HepG2 (cell line): ENCODE results near the gene ATF6. TPM values are rescaled to one million over a fixed set of nuclear protein-coding genes. Genes with fewer than 3 reads are reported as not detected.

Experiments used
- ATAC-seq: fragments of 200-7000 bp; cut with Tn5 transposase; 3 replicates; pipeline ENCODE4 v1.9.1; 2020; ENCODE audit warnings: mild to moderate bottlenecking, moderate library complexity
- BruUV-seq: library from RNA; stranded (reverse); fragments of 400-500 nt; replicated peaks from 2 replicates; lab custom pipeline; 2021; lab: Mats Ljungman, UMichigan
- CTCF ChIA-PET: fragments of 300-600 bp; formaldehyde crosslinking; extraction: SDS; loops from one replicate; lab custom pipeline; 2021; ENCODE audit warnings: low total read pairs, inconsistent platforms, low intra/inter-chr PET ratio; lab: Yijun Ruan, JAX
- POLR2A ChIA-PET: fragments of 350-600 bp; sonication (Branson Sonifier 250); formaldehyde crosslinking; loops from one replicate; lab custom pipeline; 2020; ENCODE audit warnings: antibody characterized with exemption, inconsistent platforms; lab: Yijun Ruan, JAX
- DNase-seq: peaks from one replicate; pipeline ENCODE4 v3.0.0-alpha.2; 2015; ENCODE audit warnings: low spot score
- FAIRE-seq: peaks from 3 replicates; lab custom pipeline; 2011; peaks lifted over from hg19 to GRCh38; lab: Jason Lieb, UNC
- H2AFZ ChIP-seq: one replicate; pipeline ENCODE4 v1.6.1; 2011; ENCODE audit warnings: low read length, inconsistent platforms
- H3K27ac ChIP-seq: fragments of 300-600 bp; 3 replicates; pipeline ENCODE4 v1.8.0; 2011; ENCODE audit warnings: mixed run types, mild to moderate bottlenecking, mixed read lengths, low read length, inconsistent platforms; ENCODE audit not compliant: insufficient read depth; ENCODE audit errors: extremely low read length
- H3K27me3 ChIP-seq, 2 experiments: fragments of 200-600 bp in 1 of 2; 2 replicates in 1 of 2; 3 replicates in 1 of 2; pipeline versions ENCODE4 v1.6.0 to v1.8.0; 2011; ENCODE audit warnings: low read length in 2 of 2, mild to moderate bottlenecking in 2 of 2, moderate library complexity in 2 of 2, inconsistent platforms in 1 of 2; ENCODE audit not compliant: insufficient read depth in 2 of 2, control insufficient read depth in 1 of 2
- H3K36me3 ChIP-seq, 2 experiments: fragments of 200-600 bp in 1 of 2; replicated peaks in 1 of 2; 2 replicates in 1 of 2; 3 replicates in 1 of 2; pipeline versions ENCODE4 v1.5.1 to v1.8.0; 2011; ENCODE audit warnings: low read length in 2 of 2, inconsistent platforms in 1 of 2; ENCODE audit not compliant: insufficient read depth in 2 of 2, control insufficient read depth in 1 of 2
- H3K4me1 ChIP-seq: 2 replicates; pipeline ENCODE4 v1.5.1; 2012; ENCODE audit warnings: low read length, inconsistent platforms; ENCODE audit not compliant: insufficient read depth
- H3K4me2 ChIP-seq: 2 replicates; pipeline ENCODE4 v1.6.0; 2011; ENCODE audit warnings: low read depth, low read length, inconsistent platforms
- H3K4me3 ChIP-seq, 3 experiments: fragments of 200-600 bp in 1 of 3; sonication (generic), shearing (Covaris generic) in 1 of 3; replicated peaks in 1 of 3; 2 replicates each; pipeline ENCODE4 v1.5.1; 2011 to 2016; ENCODE audit warnings: low read length in 3 of 3, inconsistent platforms in 2 of 3, low read depth in 2 of 3, mild to moderate bottlenecking in 2 of 3, control low read depth in 1 of 3, mixed read lengths in 1 of 3; ENCODE audit not compliant: insufficient read depth in 1 of 3
- H3K79me2 ChIP-seq: one replicate; pipeline ENCODE4 v1.6.1; 2011; ENCODE audit warnings: low read length, inconsistent platforms; ENCODE audit not compliant: insufficient read depth
- H3K9ac ChIP-seq: 2 replicates; pipeline ENCODE4 v1.6.0; 2011; ENCODE audit warnings: mild to moderate bottlenecking, low read depth, low read length, inconsistent platforms; ENCODE audit not compliant: insufficient read depth
- H3K9me3 ChIP-seq: 2 replicates; pipeline ENCODE4 v1.5.1; 2012; ENCODE audit warnings: mild to moderate bottlenecking, low read length
- H4K20me1 ChIP-seq: 2 replicates; pipeline ENCODE4 v1.6.0; 2011; ENCODE audit warnings: inconsistent platforms, mild to moderate bottlenecking, low read length, moderate library complexity; ENCODE audit not compliant: insufficient read depth
- ARNT ChIP-seq: fragments of 450-650 bp; IDR thresholded peaks from 2 replicates; pipeline ENCODE4 v1.6.1; 2017
- MLLT10 ChIP-seq: sonication (generic); formaldehyde crosslinking; IDR thresholded peaks from 2 replicates; pipeline ENCODE4 v1.4.0; 2020; ENCODE audit warnings: missing genetic modification reagents
- MTA1 ChIP-seq: sonication (generic); formaldehyde crosslinking; IDR thresholded peaks from 2 replicates; pipeline ENCODE4 v1.4.0; 2020; ENCODE audit warnings: missing genetic modification reagents, mild to moderate bottlenecking, borderline replicate concordance
- PHF20 ChIP-seq: sonication (generic); formaldehyde crosslinking; IDR thresholded peaks from 2 replicates; pipeline ENCODE4 v1.5.0; 2020; ENCODE audit warnings: mild to moderate bottlenecking, missing genetic modification reagents
- ZNF264 ChIP-seq: sonication (generic); formaldehyde crosslinking; IDR thresholded peaks from 2 replicates; pipeline ENCODE4 v1.4.0; 2020; ENCODE audit warnings: missing genetic modification reagents
- ZNF547 ChIP-seq: sonication (generic); formaldehyde crosslinking; IDR thresholded peaks from 2 replicates; pipeline ENCODE4 v1.5.1; 2020; ENCODE audit warnings: mild to moderate bottlenecking, missing genetic modification reagents
- ZNF816 ChIP-seq: sonication (generic); formaldehyde crosslinking; IDR thresholded peaks from 2 replicates; pipeline ENCODE4 v1.8.0; 2022; ENCODE audit warnings: missing genetic modification reagents, mild to moderate bottlenecking, borderline replicate concordance
- in situ Hi-C: cut with HindIII; loops from 2 replicates; pipeline ENCODE4 v1.10.0; 2017; ENCODE audit warnings: low pct_unique_long_range_greater_than_20kb; ENCODE audit not compliant: extremely low pct_ligation_motif_present
- intact Hi-C: fragments of 100-400 bp; cut with micrococcal nuclease; formaldehyde crosslinking; loops from one replicate; pipeline ENCODE4 v1.10.0; 2022; ENCODE audit not compliant: unreplicated experiment
- polyA plus RNA-seq, 8 experiments: library from polyadenylated mRNA; depleted of rRNA in 3 of 8; stranded (reverse) in 7 of 8; unstranded in 1 of 8; fragments of >200 nt; fragmentation: Illumina TruSeq in 4 of 8; extraction: Trizol in 4 of 8; gene quantifications; 2 replicates each; pipeline versions ENCODE4 v1.2.1 to v1.2.3, GENCODE V29; 2011 to 2016; ENCODE audit warnings: low read depth in 4 of 8, missing spikeins in 1 of 8, mixed read lengths in 1 of 8; ENCODE audit not compliant: insufficient read depth in 1 of 8
- total RNA-seq, 5 experiments: library from RNA; depleted of rRNA; stranded (reverse); fragments of >200 nt; fragmentation: Illumina TruSeq; extraction: Trizol; gene quantifications; 2 replicates each; pipeline ENCODE4 v1.2.3, GENCODE V29; 2016; ENCODE audit warnings: low read depth in 1 of 5
- TF ChIP-seq, protein P1 (sequence below): IDR thresholded peaks from 2 replicates; pipeline ENCODE4 v1.6.1; 2016; ENCODE audit warnings: missing compliant biosample characterization, missing genetic modification reagents, borderline replicate concordance

Gene ATF6
- total and polyA plus RNA-seq, 2 of the 13 experiments (the other 11 are each of a cell fraction or from before 2014, with no cell fraction given): 13.2 to 14.5 TPM

DNA sequence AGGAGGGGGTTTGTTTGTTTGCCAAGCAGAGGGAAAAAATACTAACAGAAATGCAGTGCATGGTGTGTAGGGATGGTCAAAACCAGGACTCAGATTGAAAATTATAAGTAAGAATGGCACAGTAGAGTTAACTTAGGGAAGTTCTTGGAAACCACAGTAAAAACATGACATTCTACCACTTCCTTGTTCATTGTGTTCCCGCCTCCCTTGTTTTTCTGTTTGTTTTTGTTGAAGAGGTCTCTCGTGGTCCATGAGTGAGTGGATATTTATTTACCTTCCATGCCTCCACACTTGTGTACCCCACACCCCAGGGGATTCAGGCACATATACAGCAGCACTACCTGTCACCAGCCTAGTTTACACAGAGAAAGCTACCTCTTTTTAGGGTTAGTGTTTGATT is 187.9 kb downstream of the ATF6 start (continued):
- no peak for TF ChIP-seq ZNF816 (CRISPR knock-in tag)
- TF ChIP-seq MLLT10 (CRISPR knock-in tag): no peak

DNA sequence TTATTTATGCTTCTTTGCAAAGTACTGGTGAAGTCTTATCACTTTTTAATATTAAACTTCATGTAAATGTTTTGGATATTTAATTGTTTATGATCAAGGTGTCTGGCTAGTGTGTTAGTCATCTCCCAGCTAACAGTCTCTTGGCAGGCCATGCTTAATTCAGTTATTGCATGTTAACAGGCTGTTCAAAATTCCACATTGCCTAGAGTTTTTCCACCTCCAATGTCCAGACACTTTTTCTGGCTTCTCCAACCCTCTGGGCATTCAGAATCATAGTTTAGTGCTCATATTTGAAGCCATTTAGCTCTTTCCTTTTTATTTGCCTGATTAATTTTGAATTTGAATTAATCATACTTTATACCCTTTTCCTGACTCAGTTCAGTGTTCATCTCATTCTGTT is 188.3 kb downstream of the ATF6 start:
- BruUV-seq: no TSS peak
- Histone ChIP-seq H3K4me2 (no peak overlapping the region), H3K4me3 (no peak overlapping the region), H3K36me3 (peaks cover 0 to 7% of the 10 kb centered on the region in 2 experiments; a peak in 4 of 5 replicates), H3K27me3 (no peaks in the 10 kb centered on the region), H2AFZ (no peak overlapping the region), H3K9ac (no peak overlapping the region), H3K4me1 (no peaks in the 10 kb centered on the region), H3K79me2 (no peaks in the 10 kb centered on the region), H4K20me1 (no peaks in the 10 kb centered on the region), H3K9me3 (no peaks in the 10 kb centered on the region), H3K27ac (no peak overlapping the region)
- in situ Hi-C loops: no loop called here
- ChIA-PET CTCF (no interaction called here), POLR2A (no interaction called here)
- no peak for ATAC-seq
- no peak for TF ChIP-seq ZNF547 (CRISPR knock-in tag)
- TF ChIP-seq PHF20: no peak
- no peak for TF ChIP-seq MTA1 (CRISPR knock-in tag)
- no peak for TF ChIP-seq ZNF264 (CRISPR knock-in tag)
- TF ChIP-seq ARNT: no peak
- TF ChIP-seq, protein P1, sequence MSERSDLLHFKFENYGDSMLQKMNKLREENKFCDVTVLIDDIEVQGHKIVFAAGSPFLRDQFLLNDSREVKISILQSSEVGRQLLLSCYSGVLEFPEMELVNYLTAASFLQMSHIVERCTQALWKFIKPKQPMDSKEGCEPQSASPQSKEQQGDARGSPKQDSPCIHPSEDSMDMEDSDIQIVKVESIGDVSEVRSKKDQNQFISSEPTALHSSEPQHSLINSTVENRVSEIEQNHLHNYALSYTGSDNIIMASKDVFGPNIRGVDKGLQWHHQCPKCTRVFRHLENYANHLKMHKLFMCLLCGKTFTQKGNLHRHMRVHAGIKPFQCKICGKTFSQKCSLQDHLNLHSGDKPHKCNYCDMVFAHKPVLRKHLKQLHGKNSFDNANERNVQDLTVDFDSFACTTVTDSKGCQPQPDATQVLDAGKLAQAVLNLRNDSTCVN (CRISPR knock-in tag): no peak
- FAIRE-seq: no peak
- intact Hi-C loops: no loop called here
- DNase-seq: no peak
